DMS114 treated with DMSO at 0.1 percent for 48 hours (cell line): ENCODE data around the gene TNFAIP2.
"Not testable (repeated sequence)": the region's sequence is repeated elsewhere in the genome, so short reads cannot be mapped to it uniquely, and the experiment has no call there.

ENCODE experiments used
- DNase-seq: peaks from one replicate; lab custom pipeline; 2025; ENCODE audit not compliant: unreplicated experiment; lab: John Stamatoyannopoulos, UW

Gene TNFAIP2

DNA sequence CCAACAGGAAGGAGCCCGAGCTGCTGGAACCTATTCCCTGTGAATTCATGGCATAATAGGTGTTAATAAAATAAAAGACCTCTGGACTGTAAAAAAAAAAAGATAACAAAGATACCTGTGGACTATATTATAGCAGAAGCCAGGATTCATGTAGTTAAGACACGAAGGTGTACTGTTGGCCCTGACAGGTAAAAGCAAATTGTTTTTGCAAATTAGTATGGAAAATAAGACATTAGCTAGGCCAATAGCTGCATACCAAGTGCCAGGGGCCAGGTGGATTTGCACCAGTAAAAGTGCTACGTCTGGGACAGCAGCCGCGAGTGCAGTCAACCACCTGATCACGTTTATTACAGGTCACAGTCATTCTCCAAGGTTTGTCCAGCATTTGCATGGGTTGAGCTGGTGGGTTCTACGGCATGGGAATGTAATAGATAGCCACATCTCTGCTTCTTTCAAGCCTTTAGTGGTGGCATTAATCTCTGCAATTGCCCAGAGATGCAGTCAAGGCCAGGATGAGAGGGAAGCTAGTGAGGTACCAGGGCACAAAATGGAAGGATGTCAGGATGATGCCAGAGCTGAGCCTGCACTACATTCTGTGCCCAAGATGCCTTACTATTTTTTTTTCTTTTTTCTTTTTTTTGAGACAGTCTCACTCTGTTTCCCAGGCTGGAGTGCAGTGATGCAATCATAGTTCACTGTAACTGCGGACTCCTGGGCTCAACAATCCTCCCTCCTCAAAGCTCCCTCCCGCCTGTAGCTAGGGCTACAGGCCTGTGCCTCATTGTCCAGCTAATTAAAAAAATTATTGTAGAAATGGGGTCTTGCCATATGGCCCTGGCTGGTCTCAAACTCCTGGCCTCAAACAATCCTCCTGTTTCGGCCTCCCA is 26.3 kb downstream of the TNFAIP2 start:
- DNase-seq = no peak

GRCh38 chr14:103151270-103151945 is 28.1 kb downstream of the TNFAIP2 start:
- DNase-seq = no peak

DNA sequence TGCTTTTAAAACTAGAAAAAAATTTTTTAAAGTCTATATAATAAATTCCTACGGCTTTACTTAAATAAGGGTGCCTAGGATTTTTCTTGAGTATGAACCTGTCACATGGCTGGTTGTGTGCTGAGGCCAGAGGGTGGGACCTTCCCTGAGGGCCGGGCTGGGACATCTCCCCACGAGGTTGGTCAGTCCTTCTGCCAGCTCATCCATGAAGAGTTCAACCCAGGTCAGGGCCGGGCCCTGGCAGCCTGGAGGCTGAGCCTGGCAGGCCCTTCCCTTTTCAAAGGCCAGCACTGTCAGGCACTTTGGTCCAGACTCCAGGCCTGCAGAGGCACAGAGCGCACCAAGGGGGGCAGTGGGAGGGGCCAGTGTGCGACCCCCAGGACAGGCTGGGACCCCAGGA is 31.7 kb downstream of the TNFAIP2 start:
- DNase-seq = no peak

DNA sequence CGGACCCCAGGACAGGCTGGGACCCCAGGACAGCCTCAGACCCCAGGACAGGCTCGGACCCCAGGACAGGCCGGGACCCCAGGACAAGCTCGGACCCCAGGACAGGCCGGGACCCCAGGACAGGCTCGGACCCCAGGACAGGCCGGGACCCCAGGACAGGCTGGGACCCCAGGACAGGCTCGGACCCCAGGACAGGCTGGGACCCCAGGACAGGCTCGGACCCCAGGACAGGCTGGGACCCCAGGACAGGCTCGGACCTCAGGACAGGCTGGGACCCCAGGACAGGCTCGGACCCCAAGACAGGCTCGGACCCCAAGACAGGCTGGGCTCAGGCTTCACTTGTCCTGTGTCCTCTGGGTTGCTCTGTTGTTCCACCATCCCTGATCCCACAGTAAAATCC is 32.2 kb downstream of the TNFAIP2 start:
- DNase-seq = not testable (repeated sequence)

DNA sequence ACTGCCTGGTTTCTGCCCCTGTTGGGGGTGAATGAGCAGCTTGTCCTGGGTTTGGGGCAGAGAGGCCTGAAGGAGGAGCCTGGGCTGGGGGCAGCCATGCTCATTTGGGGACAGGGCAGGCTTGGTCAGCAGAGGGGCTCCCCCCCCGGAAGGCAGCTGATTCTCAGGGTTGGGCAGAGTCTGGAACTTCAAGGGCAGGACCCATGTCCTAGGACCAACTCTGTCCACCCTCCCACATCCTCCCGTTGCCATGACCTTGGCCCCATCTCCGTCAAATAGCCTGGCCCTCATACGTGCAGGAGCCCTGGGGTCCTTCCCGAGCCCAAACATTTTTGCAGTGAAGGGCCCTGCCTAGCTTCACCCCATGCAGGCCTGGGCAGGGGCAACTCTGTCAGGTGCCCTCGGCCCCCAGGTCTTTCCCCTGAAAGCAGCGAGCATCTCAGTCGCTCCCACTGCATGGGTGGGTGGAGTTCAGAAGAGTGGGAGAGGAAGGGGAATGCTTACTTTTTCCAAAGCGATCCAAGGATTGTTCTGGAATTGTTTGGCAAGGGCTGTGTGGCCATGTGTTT is 32.6 kb downstream of the TNFAIP2 start:
- DNase-seq = no peak

- DNase-seq = no peak
Observed at GRCh38 chr14:103156651-103157378, 33.6 kb downstream of the TNFAIP2 start.

- no peak for DNase-seq
Observed at GRCh38 chr14:103157969-103158368, 34.7 kb downstream of the TNFAIP2 start.

DNA sequence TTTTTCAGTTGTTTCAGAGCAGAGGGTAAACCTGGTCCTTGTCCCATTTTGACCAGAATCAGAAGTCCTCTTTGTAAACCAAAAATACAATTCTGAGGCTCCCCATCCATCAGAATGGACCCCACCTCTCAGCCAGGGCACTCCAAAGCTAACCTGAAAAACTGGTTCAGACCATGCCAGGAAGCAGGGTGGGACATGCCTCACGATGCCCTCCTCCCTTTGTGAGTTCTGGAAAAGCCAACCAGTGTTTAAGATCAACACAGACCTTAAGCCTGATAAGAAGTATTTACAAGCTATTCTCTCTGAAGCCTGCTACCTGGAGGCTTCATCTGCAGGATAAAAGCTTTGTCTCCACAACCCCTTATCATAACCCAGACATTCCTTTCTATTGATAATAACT is 35.4 kb downstream of the TNFAIP2 start:
- DNase-seq = no peak

DNA sequence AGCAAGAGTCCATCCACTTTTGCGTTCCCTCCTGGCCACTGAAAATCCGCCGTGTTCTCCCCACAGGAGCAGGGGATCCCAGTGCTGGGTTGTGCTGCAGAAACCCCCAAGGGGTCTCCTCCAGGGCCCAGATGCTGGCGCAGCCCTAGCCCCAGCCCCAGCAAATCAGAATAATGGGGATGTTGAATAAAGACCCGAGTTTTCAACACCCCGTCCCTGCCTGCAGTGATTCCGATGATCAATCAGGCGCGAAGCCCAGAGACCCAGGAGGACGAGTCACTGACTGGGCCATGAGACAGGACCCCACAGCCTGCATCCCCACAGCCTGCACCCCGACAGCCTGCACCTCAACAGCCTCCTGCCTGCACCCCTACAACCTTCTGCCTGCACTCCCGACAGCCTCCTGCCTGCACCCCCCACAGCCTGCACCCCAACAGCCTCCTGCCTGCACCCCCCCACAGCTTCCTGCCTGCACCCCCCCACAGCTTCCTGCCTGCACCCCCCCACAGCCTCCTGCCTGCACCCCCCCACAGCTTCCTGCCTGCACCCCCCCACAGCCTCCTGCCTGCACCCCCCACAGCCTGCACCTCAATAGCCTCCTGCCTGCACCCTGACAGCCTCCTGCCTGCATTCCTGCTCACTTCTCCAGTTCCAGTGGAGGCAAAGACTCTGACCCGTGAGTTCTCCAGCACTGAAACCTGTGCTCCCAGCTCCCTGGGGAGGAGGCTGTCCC is 37.2 kb downstream of the TNFAIP2 start:
- no peak for DNase-seq

DNA sequence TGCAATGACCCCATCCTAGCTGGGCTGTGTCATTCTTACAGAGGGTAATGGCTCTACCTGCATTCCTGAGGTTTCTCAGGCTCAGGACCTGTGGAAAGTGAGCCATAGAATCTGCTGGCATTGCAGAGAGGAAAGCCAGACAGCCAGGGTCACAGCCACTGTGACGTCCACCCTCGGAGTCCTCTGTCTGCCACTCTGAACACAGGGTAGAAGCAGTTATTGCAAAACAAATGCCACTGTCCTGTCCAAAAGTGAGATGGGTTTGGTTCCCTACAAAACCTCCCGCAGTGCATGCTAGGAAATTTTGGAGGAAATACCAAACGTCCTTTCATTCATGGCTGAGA is 37.8 kb downstream of the TNFAIP2 start:
- no peak for DNase-seq

GRCh38 chr14:103163199-103163598 is 39.9 kb downstream of the TNFAIP2 start:
- DNase-seq = no peak

DNA sequence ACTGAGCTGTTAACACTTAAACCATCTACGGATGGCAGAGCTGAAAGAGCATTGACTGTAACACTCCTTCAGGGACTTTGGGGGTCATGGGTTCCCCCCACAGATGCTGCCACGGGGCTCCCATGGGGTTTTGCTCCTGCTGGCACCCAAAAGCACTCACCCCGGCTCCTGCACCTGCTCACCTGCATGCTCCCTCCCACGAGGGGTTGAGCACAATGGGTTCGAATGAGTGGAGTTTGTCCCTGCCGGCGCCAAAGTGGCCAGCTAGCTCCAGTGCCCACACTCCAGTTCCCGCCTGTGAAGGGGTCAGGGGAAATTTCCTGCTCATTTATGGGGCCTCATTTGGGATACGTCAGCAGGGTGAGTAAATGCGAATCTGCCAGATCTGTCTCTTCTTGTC is 40.7 kb downstream of the TNFAIP2 start:
- no peak for DNase-seq

GRCh38 chr14:103164779-103165178 is 41.5 kb downstream of the TNFAIP2 start:
- no peak for DNase-seq

- DNase-seq = no peak
Observed at GRCh38 chr14:103165323-103165722, 42.1 kb downstream of the TNFAIP2 start.

- no peak for DNase-seq
Observed at GRCh38 chr14:103169954-103170353, 46.7 kb downstream of the TNFAIP2 start.

DNA sequence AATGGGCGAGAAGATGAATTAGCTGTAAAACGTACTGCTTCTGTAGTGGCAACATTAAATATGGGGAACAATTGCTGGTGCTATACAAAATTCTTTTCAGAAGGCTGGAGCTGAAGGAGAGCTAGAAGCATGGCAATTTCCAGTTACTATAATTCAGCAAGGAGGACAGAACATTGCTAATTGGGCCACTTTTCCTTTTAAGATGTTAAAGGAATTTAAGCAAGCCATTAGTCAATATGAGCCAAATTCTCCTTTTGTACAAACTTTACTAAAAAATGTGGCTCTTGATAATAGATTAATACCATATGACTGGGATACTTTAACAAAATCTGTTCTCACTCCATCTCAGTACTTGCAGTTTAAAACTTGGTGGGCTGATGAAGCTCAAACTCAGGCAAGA is 47.9 kb downstream of the TNFAIP2 start:
- not testable (repeated sequence) for DNase-seq

DNA sequence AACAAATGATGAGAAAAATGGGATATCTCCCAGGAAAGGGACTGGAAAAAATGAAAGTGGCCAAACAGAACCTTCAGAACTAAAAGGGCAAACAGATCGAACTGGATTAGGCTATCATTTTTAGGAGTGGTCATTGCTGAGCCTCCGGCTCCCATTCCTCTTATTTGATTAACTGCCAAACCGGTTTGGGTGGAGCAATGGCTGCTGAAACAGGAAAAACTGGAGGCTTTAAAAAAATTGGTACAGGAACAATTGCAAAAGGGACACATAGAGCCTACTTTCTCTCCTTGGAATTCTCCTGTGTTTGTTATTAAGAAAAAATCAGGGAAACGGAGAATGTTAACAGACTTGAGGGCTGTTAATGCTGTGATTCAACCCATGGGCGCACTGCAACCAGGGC is 49.7 kb downstream of the TNFAIP2 start:
- DNase-seq = no peak

DNA sequence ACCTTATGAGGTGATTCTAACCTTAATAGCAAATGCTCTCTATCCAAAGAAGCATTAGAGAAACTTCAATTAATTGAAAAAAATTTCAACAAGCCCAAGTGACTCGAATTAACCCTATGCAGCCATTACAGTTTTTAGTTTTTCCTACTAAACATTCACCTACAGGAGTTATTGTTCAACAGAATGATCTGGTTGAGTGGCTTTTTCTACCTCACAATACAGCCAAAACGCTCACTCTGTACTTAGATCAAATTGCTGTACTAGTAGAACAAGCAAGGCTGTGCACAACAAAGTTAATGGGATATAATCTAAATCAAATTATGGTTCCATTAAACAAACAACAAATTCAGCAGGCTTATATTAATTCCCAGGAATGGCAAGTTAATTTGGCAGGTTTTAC is 50.6 kb downstream of the TNFAIP2 start:
- DNase-seq = not testable (repeated sequence)

DNA sequence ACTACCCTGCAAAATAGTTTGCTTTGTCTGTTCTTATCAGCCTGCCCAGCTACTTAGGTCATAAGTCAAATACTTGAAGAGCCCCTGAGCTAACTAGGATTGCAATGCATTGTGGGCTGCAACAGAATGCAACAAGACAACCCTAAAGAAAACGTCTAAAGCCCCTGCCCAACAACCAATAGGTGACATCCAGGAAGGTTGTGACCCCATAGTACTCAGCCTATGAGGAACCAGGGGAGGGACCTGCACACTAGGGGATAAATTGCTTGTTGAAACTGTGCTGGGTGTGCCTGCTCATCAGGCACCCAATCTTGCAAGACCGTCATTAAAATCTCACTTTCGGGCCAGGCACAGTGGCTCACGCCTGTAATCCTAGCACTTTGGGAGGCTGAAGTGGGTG is 52.9 kb downstream of the TNFAIP2 start:
- DNase-seq = not testable (repeated sequence)

DNA sequence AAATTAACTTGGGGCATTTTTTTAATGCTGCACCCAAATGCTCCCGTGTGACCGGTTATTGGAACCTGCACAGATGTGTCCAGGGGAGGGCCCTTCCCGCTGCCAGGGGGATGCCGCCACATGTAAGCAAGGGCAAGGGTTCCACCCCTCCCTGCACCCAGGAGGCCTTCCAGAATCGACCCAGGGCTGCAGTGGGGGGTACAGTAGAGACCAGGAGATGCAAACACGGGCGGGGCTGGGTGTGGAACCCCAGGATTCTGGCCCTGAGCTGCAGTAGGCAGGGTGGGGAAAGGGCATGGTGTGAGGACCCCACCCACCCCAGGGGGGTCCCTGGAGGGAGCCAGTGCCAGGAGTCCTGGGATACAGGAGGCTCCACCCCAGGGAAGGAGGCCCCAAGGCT is 54.1 kb downstream of the TNFAIP2 start:
- DNase-seq = no peak

DNA sequence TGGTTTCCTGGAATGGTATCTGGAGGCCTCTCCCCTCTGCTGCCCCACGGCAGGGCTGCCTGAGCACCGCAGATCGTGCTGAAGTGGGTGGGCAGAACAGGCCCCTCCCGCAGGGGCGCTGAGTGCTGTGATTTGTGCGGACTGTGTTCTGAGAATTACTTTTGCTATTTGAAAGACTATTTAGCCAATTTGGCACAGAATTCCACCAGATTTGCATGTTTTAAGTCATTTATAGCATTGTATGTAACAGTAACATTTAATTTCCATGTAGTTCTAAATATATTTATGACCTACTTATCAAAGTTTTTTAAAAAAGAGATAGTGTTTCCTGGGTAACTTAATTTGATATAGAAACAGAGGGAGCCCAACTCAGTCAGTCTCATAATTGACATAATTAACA is 55.3 kb downstream of the TNFAIP2 start:
- DNase-seq = no peak
